RKO (cell line): ENCODE measurements around the gene CPM.
A peak's percentile ranks its signal among the peaks of the same experiment; 100 is the strongest.

Experiments
- DNase-seq: peaks from one replicate; pipeline ENCODE4 v3.0.0-alpha.2; 2016; ENCODE audit warnings: low spot score

Gene CPM

GRCh38 chr12:68956466-68956865 is 23.5 kb upstream of the CPM start:
- no peak for DNase-seq

GRCh38 chr12:68954811-68955210 is 21.8 kb upstream of the CPM start:
- no peak for DNase-seq

DNA sequence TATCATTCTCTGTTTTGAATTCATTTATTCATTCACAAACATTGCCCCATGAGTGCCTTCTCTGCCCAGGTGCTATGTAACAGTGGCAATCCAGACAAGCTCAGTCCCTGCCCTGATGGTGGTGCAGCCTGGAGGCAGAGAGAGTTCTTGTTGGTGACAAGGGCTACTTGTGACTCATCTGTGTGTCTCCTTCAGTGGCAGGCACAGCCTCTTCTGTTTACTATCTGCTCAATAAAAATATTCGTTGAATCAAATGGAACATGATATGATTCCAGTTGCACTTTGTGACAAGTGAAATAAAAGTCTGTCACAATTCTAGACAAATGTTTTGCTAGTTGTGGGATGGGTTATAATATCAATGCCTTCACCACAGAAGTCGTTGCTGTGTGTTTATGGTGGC is 20.6 kb upstream of the CPM start:
- no peak for DNase-seq

GRCh38 chr12:68951652-68952051 is 18.7 kb upstream of the CPM start:
- no peak for DNase-seq

DNA sequence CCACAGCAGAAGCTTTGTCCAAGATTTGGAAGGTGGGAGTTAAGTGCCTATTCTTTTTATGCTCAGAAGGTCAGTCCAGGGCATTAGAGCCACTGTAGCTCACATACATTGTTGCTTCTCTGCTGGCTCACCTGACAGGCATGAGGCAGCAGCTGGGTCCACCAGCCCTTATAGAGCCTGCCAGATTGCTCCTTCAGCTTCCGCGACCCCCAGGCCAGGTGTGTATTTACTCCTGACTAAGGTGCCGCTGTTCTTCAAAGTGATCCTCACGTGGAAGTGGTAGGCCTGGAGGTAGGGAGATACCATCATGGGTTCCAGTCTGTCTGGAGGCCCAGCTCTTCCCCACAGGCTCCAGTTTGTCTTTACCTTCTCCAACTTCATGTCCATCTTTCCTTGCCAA is 17.5 kb upstream of the CPM start:
- no peak for DNase-seq

- DNase-seq: no peak
These were observed 12.3 kb upstream of the CPM start for GRCh38 chr12:68945255-68945654.

GRCh38 chr12:68944296-68945076 is 11.5 kb upstream of the CPM start:
- DNase-seq: no peak

DNA sequence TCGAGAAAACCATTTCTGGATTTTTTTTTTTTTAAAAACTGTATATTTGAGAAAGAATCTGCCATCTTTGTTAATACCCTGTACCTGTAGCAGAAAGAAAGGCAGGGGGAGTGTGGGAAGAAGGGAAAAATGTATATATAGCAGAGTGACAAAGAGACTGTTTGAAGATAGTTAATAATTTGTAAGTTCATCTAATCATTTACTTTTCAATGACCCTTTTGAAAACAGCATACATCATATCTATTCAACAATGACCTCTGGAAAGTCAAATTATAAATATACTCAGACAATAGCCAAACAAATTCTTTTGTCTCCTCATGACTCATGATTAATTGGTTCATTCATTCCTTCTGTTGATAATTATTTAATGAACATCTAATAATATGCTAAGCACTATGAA is 10.9 kb upstream of the CPM start:
- DNase-seq: no peak

DNA sequence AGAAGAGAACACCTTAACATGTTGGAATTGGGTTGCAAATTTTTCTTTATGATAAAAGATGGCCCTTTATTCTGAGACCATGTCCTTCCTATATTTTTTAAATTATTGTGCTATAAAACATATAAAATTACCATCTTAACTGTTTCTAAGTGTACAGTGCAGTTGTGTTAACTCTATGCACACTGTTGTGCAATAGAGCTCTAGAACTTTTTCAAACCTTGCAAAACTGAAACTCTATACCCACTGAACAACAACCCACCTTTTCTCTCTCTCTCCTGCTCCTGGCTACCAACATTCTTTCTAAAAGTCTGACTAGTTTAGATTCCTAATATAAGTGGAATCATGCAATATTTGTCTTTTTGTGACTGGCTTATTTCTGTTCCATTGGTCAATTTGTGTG is 7.8 kb upstream of the CPM start:
- no peak for DNase-seq

DNA sequence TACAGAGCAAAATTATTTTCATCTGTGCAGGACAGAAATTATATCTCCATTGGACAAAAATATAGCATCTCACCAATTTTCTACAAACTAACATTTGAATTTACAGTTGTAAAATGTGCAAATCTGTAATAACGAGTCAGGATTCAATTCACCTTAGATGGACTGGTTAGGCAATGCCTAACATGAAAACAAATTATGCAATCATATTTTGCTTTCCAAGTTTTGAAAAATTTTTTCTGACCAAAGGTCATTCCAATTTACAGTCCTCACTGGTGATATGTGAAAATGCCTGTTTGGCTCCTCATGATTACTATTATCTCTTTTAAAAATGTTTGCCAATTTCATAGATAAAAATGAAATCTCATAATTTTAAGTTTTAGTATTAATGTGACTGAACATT is 6.5 kb upstream of the CPM start:
- DNase-seq: no peak

- no peak for DNase-seq
These were observed 1.4 kb upstream of the CPM start for GRCh38 chr12:68934392-68934791.

GRCh38 chr12:68932128-68932960 is 627 bp downstream of the CPM start:
- DNase-seq: no peak

DNA sequence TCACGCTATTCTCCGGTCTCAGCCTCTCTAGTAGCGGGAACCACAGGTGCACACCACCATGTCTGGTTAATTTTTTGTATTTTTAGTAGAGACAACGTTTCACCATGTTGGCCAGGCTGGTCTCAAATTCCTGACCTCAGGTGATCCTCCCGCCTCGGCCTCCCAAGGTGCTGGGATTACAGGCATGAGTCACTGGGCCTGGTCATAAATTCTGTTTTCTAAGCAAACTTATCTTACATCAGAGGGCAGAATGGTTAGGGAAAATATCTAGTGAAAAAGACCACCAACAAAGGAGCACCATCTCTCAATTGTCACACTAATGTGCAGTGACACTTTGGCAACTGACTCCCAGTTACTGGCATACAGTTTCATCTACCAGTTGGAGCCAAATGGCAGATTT is 2.8 kb downstream of the CPM start:
- no peak for DNase-seq

- no peak for DNase-seq
These were observed 8.4 kb downstream of the CPM start for GRCh38 chr12:68924546-68924945.

- DNase-seq: no peak
These were observed 13.3 kb downstream of the CPM start for GRCh38 chr12:68919581-68920239.

DNA sequence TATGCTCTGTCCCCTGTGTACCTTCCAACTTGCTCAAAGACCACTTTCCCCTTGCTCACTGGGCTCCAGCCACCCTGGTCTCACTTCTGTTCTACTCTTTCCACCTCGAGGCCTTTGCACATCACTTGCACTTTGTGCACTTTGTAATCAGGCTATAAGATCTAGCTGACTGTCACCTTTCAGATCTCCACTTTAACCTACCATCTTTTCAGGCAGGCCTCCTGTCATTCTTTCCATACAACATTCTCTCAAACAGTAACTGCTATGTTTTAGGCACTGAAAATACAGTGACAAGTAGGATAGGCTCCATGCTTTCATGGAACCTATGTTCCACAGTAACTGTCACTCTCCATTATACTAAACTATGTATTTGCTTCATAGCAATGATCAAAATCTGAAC is 14.0 kb downstream of the CPM start:
- no peak for DNase-seq

GRCh38 chr12:68915055-68915454 is 17.9 kb downstream of the CPM start:
- peak; percentile 28 for DNase-seq

DNA sequence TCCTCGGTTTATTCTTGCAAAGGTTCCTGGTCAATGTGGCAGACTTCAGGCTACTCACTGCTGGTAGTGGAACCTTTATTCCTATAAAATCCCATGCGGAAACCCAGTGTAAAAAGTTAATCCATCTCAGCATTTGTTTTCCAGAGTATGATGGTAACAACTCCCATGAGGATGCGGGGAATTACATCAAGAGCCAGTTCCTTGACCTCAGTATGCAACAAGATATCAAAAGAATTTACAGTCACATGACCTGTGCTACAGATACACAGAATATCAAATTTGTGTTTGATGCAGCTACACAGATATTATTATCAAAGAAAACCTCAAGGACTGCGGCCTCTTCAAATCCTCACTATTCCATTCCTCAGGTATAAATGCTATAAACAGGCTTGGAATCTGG is 19.3 kb downstream of the CPM start:
- DNase-seq: no peak

- DNase-seq: no peak
These were observed 20.1 kb downstream of the CPM start for GRCh38 chr12:68912916-68913315.

DNA sequence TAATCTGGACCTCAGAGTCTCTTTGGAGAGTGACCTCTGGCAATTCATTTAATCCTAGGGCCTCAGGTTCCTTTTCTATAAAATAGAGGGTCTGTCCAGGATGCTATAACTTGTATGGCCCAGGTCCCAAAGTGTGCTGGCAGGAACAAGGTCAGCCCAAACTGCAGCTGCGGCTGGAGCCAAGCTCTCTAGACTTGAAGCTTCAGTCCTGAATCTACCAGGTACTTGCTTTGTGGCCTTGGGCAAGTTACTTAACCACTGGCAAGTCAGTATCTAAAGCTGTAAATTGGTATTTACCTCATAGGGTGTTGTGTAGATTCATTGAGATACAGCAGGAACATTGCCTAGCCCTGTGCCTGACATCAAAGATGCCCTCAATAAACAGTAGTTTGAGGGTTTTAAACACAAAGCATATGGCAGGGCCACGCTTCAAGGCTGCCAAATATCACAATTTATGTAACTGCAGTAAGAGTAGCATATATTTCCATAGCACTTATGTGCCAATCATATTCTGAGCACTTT is 21.7 kb downstream of the CPM start:
- DNase-seq: no peak

DNA sequence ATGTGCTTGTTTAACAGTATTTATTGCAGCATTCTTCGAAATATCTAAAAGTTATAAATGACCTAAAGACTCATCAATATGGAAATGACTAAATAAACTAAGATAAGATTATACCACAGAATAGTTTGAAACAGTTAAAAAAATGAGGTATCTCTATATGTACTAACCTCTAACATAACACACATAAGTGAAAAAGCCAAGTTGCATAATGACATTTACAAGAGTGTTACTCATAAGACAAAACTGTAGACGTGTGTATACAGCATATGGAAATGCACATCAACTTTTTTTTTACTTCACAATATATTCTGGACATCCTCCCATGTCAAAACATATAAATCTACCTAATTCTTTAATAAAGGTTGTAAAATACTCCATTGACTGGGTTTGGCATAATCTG is 22.8 kb downstream of the CPM start:
- DNase-seq: no peak

DNA sequence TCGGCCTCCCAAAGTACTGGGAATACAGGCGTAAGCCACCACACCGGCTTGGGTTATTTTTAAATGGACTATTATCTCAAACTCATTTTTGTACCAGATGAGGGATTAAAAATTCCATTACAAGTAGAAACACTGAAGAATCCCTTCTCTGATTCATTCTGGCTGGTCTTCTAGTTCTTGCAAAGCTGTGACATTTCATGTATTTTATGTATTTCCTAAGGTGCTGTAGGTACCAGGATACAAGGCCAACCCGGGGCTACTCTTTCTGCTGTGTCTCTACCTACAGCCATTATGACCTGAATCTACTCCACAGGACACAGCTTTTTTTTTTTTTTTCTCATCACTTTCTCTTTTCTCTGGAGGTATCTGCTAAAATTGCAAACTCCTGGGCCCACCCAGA is 24.9 kb downstream of the CPM start:
- no peak for DNase-seq

GRCh38 chr12:68905733-68906132 is 27.2 kb downstream of the CPM start:
- no peak for DNase-seq
